ENCODE results near the gene STIM1.
"Not testable (repeated sequence)": the region's sequence is repeated elsewhere in the genome, so short reads cannot be mapped to it uniquely, and the experiment has no call there.

The STIM1 gene

GRCh38 chr11:4041731-4042391 is 186.4 kb downstream of the STIM1 start:
- DNase-seq: no peak

GRCh38 chr11:4044976-4045646 is 189.6 kb downstream of the STIM1 start:
- DNase-seq: no peak

GRCh38 chr11:4048340-4048739 is 192.9 kb downstream of the STIM1 start:
- no peak for DNase-seq

DNA sequence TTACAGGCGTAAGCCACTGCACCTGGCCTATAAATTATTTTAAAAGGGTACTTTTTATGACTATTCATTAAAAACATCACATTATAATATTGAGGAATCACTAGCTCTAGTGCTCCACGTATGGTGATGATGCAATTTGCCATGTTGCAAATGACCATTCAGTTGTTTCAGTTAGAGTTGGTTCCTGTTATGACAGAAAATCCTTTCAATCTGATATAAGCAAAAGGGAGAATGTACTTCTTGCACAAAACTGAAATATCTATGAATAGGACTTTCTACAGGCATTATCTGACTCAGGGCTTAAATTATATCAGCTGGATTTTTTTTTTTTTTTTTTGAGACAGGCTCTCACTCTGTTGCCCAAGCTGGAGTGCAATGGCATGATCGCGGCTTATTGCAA is 193.5 kb downstream of the STIM1 start:
- no peak for DNase-seq

- DNase-seq: no peak
Observed at GRCh38 chr11:4050138-4050537, 194.7 kb downstream of the STIM1 start.

- not testable (repeated sequence) for DNase-seq
Observed at GRCh38 chr11:4053200-4053599, 197.7 kb downstream of the STIM1 start.

DNA sequence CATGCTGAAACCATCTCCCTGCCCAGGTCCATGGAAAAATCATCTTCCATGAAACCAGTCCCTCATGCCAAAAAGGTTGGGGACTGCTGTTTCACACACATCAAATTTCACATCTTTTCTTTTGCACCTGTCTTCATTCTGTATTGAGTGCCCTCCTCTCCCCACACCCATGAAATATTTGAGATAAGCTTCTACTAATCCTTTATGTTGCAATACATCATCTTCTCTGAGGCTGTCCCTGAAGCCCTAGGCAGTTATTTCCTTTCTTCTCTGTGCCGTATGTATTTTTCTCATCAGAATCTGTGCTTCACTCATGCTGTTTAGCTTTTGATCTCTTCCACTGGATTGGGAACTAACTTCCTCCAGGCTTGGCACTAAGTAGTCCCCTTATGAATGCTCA is 199.2 kb downstream of the STIM1 start:
- no peak for DNase-seq

DNA sequence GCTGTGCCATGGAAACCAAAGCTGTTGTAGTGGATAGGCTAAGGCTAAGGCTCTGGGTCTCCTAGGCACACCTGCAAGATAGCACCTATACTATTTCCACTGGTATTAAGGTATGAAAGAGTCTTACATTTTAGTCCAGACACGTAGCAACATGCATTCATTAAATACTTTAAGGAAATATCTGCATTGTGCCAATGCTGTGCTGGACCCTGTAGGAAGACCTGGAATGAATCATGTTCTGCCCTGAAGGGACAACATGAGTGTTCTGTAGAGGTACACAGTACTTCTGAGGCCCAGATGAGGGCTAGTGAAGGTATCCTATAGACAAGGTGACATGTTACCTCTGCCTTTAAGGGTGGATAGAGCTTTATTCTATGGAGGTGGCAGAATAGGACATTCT is 204.0 kb downstream of the STIM1 start:
- no peak for DNase-seq

DNA sequence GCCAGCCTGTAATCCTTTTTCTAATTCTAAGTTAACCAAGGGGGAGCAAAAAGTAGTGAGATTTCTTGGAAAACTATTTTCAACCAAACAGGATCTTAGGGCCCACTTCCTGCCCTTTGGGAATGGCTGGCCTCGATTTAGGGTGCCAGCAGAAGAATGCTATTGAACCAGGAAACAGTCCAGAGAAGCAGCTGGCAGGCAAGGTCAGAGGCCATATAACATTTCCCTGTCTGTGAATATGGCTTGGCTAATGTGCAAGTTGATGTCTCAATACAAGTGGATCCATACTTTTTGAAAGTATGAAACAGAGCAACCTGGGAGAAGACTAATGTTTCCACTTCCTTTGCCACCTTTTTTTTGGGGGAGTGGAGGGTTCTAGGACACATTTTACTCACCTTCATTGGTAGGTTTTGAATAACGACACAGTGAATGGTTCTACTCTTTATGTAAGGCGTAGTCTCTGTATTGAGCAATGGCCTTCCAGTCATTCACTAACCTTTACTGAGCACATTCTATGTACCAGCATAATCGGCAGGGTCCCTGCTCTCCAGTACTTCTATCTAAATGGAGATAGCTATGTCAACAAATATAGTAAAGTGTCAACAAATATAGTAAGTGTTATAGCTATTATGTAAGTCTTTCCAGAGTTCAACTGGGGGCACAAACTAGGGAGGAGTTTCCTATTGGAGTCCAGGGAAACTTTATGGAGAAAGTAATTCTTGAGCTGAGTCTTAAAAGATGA is 204.9 kb downstream of the STIM1 start:
- no peak for DNase-seq

DNA sequence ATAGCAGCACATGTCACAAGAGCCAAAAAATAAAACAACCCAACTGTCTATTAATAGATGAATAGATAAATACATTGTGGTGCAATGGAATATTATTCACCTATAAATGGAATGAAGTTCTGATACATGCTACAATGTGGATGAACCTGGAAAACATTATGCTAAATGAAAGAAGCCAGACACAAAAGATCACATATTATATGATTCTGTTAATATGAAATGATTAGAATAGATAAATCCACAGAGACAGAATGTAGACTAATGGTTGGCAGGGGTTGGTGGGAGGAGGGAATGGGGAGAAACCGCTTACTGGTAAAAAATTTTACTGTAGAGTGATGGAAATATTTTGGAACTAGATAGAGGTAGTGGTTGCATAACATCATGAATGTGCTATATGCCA is 206.2 kb downstream of the STIM1 start:
- DNase-seq: no peak

- DNase-seq: no peak
Observed at GRCh38 chr11:4063348-4063747, 207.9 kb downstream of the STIM1 start.

GRCh38 chr11:4064278-4064955 is 209.0 kb downstream of the STIM1 start:
- no peak for DNase-seq

GRCh38 chr11:4065086-4065485 is 209.6 kb downstream of the STIM1 start:
- no peak for DNase-seq

GRCh38 chr11:4065601-4066377 is 210.3 kb downstream of the STIM1 start:
- DNase-seq: no peak

DNA sequence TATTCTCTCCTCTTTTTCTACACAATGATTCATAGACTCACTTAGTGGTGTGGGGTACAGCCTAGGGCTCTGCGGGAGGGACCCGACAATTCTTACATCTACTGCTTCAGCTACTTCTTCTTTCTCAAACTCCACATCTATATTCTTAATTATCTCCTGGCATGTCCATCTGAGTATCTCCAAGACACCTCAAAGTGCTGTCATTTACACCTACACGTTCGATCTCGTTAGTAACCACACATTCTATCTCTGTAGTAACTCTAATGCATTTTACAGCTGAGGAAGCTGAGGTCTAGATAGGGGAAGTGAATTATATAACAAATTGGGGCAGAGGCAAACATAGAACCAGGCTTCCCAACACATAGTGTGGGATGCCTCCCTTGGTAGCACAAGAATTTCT is 211.4 kb downstream of the STIM1 start:
- DNase-seq: no peak

DNA sequence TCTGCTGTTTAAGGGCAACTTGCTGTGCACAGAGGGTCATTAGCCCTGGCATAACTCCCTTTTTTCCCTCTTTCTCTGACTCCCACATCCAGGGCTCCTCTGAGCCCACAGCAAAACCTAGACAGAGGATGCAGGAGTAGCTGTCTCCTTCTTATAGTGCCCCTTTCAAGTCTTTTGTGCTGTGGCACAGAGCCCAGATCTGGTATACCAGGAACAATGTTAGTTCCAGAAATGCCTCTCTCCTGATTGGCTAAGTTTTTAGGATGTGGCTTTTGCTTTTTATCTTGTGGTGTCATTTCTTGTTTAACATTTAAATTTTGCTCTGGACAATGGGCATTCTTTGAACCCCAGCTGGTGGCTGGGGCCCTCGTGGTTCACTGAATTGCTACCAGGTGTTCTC is 213.5 kb downstream of the STIM1 start:
- no peak for DNase-seq

- DNase-seq: no peak
Observed at GRCh38 chr11:4071325-4071724, 215.9 kb downstream of the STIM1 start.

DNA sequence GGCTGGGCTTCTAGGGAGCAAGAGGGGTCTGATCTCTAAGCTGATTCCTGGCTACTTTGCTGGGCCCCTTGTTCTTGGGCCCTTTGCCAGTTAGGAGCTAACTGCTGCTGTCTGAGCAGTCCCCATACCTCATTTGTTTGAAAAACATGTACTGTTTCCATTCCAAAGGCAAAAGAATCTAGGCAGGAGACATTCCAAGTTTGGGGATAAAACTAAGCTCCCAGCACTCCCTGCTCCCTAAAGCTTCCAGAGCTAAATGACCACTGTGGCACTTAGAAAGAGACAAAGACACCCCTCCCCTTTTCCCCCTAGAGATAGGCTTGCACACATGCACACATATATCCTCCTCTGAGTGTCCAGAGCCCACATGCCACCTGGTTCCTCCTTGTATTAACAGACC is 216.4 kb downstream of the STIM1 start:
- no peak for DNase-seq

DNA sequence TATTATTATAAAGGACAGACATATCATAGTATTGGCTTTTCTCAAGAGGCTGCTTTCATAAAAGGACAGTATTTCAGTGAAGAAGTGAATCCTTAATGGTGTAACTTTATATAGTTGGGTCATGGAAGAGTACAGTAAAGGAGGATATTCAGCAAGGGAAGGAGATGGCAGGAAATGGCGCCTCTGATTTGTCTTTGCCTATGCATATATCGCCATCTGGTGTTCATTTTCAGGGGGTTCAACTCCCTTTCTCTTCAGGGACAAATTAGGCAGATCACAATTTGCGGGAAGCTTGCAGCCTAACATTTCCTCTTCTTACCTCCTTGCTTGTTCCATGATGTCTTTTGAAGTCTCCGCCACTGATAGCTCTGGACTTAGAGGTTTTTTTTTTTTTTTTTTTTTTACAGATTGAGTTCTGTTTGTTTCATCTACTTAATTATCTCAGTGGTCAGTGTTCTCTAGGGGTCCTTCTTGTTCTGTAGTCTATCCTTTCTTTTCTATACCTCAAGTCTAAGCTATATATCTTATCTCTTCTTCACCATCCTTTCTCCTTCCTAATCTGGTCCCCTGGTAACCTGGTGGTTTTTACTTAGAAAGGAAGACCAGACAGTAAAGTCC is 217.3 kb downstream of the STIM1 start:
- no peak for DNase-seq

DNA sequence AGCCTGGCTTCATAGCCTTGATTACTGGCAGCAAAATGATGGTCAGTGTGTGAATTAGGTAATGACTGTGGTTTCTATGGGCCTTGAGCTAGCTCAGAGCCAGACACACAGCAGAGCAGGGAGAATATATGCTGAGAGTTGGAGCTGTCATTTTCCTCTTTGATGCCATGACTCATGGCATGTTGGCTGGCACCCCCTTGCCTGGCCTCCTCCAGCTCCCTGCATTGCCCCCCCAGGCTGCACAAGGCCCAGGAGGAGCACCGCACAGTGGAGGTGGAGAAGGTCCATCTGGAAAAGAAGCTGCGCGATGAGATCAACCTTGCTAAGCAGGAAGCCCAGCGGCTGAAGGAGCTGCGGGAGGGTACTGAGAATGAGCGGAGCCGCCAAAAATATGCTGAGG is 218.8 kb downstream of the STIM1 start:
- no peak for DNase-seq

DNA sequence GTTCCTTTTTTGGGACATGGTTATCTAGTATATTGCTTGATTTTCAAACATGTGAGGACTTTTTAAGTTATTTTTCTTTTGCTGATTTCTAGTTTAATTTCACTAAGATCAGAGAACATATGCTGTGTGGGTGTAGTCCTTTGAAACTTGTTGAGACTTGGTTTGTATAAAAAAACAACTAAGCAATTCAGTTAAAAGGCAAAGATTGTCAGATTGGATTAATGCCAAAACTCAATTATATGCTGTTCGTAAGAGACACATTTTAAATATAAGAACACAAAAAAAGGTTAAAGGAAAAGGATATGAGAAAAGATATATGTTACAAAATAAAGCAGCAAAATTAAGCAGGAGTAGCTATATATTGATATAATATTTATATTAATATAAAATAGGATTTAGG is 221.3 kb downstream of the STIM1 start:
- no peak for DNase-seq

DNA sequence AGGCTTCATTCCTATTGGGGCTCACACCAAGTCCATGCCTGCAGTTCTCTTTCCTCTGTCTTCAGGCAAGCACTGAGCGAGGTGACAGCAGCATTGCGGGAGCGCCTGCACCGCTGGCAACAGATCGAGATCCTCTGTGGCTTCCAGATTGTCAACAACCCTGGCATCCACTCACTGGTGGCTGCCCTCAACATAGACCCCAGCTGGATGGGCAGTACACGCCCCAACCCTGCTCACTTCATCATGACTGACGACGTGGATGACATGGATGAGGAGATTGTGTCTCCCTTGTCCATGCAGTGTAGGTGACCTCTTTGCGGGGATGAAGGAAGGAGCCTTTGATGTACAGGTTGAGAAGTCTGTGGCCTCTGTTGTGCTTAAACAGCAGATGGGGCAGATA is 227.7 kb downstream of the STIM1 start:
- DNase-seq: no peak
